Hepatocyte (in vitro differentiated cells): ENCODE data around the gene TPPP2. TPM values are rescaled to one million over a fixed set of nuclear protein-coding genes. Genes with fewer than 3 reads are reported as not detected.

Source experiments
- DNase-seq: peaks from one replicate; pipeline ENCODE4 v3.0.0-alpha.2; 2016; ENCODE audit warnings: low spot score
- H2AFZ ChIP-seq: fragments of 200-600 bp; sonication (generic); 2 replicates; pipeline ENCODE4 v1.6.0; 2016; ENCODE audit warnings: antibody characterized with exemption, mild to moderate bottlenecking
- H3K27ac ChIP-seq: fragments of 200-600 bp; sonication (generic); 2 replicates; pipeline ENCODE4 v1.5.1; 2016; ENCODE audit warnings: mild to moderate bottlenecking
- H3K27me3 ChIP-seq: fragments of 200-600 bp; sonication (generic); 2 replicates; pipeline ENCODE4 v1.6.1; 2016
- H3K36me3 ChIP-seq: fragments of 200-600 bp; sonication (generic); replicated peaks from 2 replicates; pipeline ENCODE4 v1.5.1; 2016; ENCODE audit warnings: low read depth; ENCODE audit not compliant: insufficient read depth
- H3K4me1 ChIP-seq: fragments of 200-600 bp; sonication (generic); 2 replicates; pipeline ENCODE4 v1.5.1; 2016; ENCODE audit warnings: mild to moderate bottlenecking, moderate library complexity; ENCODE audit not compliant: insufficient read depth
- H3K4me2 ChIP-seq: fragments of 200-600 bp; sonication (generic); 2 replicates; pipeline ENCODE4 v1.6.0; 2016
- H3K4me3 ChIP-seq: fragments of 200-600 bp; sonication (generic); 2 replicates; pipeline ENCODE4 v1.5.1; 2016; ENCODE audit warnings: mild to moderate bottlenecking
- H3K79me2 ChIP-seq: fragments of 200-600 bp; sonication (generic); 2 replicates; pipeline ENCODE4 v1.6.0; 2017; ENCODE audit warnings: mild to moderate bottlenecking
- H3K9me2 ChIP-seq: fragments of 200-600 bp; sonication (generic); replicated peaks from 2 replicates; pipeline ENCODE4 v1.6.0; 2017; ENCODE audit warnings: mild to moderate bottlenecking; ENCODE audit not compliant: insufficient read depth
- H3K9me3 ChIP-seq: fragments of 200-600 bp; sonication (generic); 2 replicates; pipeline ENCODE4 v1.5.1; 2016; ENCODE audit warnings: low read depth, mild to moderate bottlenecking
- H4K20me1 ChIP-seq: fragments of 200-600 bp; sonication (generic); 2 replicates; pipeline ENCODE4 v1.6.0; 2016; ENCODE audit warnings: mild to moderate bottlenecking; ENCODE audit not compliant: insufficient read depth, poor library complexity, severe bottlenecking
- EZH2 ChIP-seq: fragments of 200-600 bp; sonication (generic); IDR thresholded peaks from 2 replicates; pipeline ENCODE4 v1.6.1; 2016; ENCODE audit warnings: antibody characterized with exemption, mild to moderate bottlenecking, borderline replicate concordance
- EZH2phosphoT487 ChIP-seq: fragments of 200-600 bp; sonication (generic); IDR thresholded peaks from one replicate; pipeline ENCODE4 v1.6.1; 2018; ENCODE audit warnings: antibody characterized with exemption, mild to moderate bottlenecking, low read depth, moderate library complexity; ENCODE audit not compliant: unreplicated experiment, severe bottlenecking
- WGBS: methylation state at CpG from one replicate; pipeline ENCODE4 v1.1.6; 2016; ENCODE audit warnings: low lambda C conversion rate; ENCODE audit errors: missing lambda C conversion rate; 5-methylcytosine and 5-hydroxymethylcytosine counted together
- polyA plus RNA-seq: library from polyadenylated mRNA; unstranded; fragments of >200 nt; fragmentation: Nextera tagmentation; extraction: Ambion mirVana; gene quantifications from 2 replicates; pipeline ENCODE4 v1.2.1, GENCODE V29; 2016
- total RNA-seq: library from RNA; depleted of rRNA; stranded (reverse); fragments of >200 nt; gene quantifications from 2 replicates; pipeline ENCODE4 v1.2.3, GENCODE V29; 2014
- TF ChIP-seq, protein P1 (sequence below): fragments of 200-600 bp; sonication (generic); IDR thresholded peaks from 2 replicates; pipeline ENCODE4 v1.5.1; 2016; ENCODE audit warnings: antibody characterized with exemption, mild to moderate bottlenecking; ENCODE audit not compliant: poor library complexity

TPPP2 gene
- total and polyA plus RNA-seq, 2 experiments from 2014 or later: not detected

DNA sequence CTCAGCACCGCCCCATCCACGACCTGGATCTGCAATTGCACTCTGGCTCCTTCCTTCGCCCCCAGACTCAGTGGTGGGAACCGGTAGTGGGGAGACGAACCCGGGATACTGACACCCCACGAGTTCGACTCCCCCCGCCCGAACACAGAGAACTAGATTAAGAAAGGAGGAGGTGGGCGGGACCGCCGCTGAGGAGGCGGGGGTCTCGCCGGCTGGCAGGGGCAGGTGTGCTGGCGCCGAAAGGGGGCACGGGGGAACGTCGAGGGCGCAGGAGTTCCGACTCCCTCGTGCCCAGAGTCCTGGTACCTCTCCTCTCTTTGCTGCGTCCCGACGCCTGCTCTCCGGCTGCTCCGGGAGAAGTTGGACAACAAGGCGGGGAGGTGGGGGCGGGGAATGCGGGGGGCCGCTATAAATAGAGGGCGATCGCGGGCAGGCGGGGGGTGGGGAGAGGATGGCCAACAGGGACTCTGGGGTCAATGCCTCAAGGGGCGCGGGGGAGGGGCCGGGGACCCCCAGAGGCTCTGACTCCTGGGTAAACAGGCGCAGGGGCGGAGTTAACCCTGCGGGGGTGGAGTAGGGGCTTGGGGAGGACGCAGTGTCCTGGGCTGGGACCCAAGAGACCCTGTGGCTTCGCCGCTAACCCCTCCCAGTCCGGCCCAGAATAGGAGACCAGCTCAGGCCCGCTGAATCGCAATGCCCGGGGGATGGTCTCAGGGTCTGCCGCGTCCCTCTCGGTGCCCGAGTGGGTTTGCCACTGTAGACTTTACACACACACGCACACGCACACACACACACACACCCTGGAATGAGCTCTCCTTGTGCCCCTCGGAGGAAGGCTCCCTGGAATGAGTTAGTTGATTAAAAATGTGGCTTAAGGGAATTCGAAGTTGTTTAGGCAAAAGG is 4.4 kb upstream of the TPPP2 start:
- Histone ChIP-seq H3K27me3 (no peaks in the 10 kb centered on the region), H3K4me3 (peak overlapping the region; percentile 76), H3K9me2 (no peaks in the 10 kb centered on the region), H3K36me3 (no peaks in the 10 kb centered on the region), H3K79me2 (peaks cover 14% of the 10 kb centered on the region), H3K9me3 (no peaks in the 10 kb centered on the region), H4K20me1 (no peaks in the 10 kb centered on the region), H3K4me2 (peak overlapping the region; percentile 94), H2AFZ (peak overlapping the region; percentile 58), H3K4me1 (peaks cover 16% of the 10 kb centered on the region), H3K27ac (peak overlapping the region; percentile 82)
- no peak for TF ChIP-seq EZH2phosphoT487
- TF ChIP-seq, protein P1, sequence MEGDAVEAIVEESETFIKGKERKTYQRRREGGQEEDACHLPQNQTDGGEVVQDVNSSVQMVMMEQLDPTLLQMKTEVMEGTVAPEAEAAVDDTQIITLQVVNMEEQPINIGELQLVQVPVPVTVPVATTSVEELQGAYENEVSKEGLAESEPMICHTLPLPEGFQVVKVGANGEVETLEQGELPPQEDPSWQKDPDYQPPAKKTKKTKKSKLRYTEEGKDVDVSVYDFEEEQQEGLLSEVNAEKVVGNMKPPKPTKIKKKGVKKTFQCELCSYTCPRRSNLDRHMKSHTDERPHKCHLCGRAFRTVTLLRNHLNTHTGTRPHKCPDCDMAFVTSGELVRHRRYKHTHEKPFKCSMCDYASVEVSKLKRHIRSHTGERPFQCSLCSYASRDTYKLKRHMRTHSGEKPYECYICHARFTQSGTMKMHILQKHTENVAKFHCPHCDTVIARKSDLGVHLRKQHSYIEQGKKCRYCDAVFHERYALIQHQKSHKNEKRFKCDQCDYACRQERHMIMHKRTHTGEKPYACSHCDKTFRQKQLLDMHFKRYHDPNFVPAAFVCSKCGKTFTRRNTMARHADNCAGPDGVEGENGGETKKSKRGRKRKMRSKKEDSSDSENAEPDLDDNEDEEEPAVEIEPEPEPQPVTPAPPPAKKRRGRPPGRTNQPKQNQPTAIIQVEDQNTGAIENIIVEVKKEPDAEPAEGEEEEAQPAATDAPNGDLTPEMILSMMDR: no peak
- no peak for TF ChIP-seq EZH2
- 5% methylated on average over 36 of the region's 58 CpGs for WGBS
- peak; percentile 54 for DNase-seq

GRCh38 chr14:21026274-21026987 is 3.6 kb upstream of the TPPP2 start:
- Histone ChIP-seq H3K36me3 (no peaks in the 10 kb centered on the region), H3K9me3 (no peaks in the 10 kb centered on the region), H3K4me3 (no peak overlapping the region), H2AFZ (peak overlapping the region; percentile 58), H3K79me2 (peaks cover 14% of the 10 kb centered on the region), H3K9me2 (no peaks in the 10 kb centered on the region), H3K27ac (peak overlapping the region; percentile 82), H3K27me3 (no peaks in the 10 kb centered on the region), H3K4me2 (peak overlapping the region; percentile 94), H4K20me1 (no peaks in the 10 kb centered on the region), H3K4me1 (peaks cover 16% of the 10 kb centered on the region)
- DNase-seq: no peak
- TF ChIP-seq, protein P1: no peak
- WGBS: 57% methylated on average over 6 of the region's 7 CpGs

- Histone ChIP-seq H3K27ac (peak overlapping the region; percentile 82), H3K9me3 (no peaks in the 10 kb centered on the region), H3K4me1 (peaks cover 16% of the 10 kb centered on the region), H4K20me1 (no peaks in the 10 kb centered on the region), H3K4me3 (no peak overlapping the region), H3K36me3 (no peaks in the 10 kb centered on the region), H3K9me2 (no peaks in the 10 kb centered on the region), H3K79me2 (peaks cover 14% of the 10 kb centered on the region), H3K4me2 (peak overlapping the region; percentile 94), H2AFZ (no peak overlapping the region), H3K27me3 (no peaks in the 10 kb centered on the region)
- TF ChIP-seq EZH2phosphoT487 (no peak), EZH2 (no peak)
- TF ChIP-seq, protein P1: no peak
- WGBS: 12% methylated on average over 3 of the region's 3 CpGs
- DNase-seq: peak; percentile 38
These were observed 3.1 kb upstream of the TPPP2 start for GRCh38 chr14:21026988-21027315.
